Measurements from ENCODE around the gene ARID3B. TPM values are rescaled to one million over a fixed set of nuclear protein-coding genes. Genes with fewer than 3 reads are reported as not detected.

Gene ARID3B
- total RNA-seq, 1 donor from 2014 or later, result 22.1 TPM

- Mint-ChIP-seq H3K27ac (no peak overlapping the region), H3K9me3 (peaks cover 4% of the 10 kb centered on the region), H3K27me3 (ENCODE audit: low read depth) (peaks cover 12% of the 10 kb centered on the region), H3K4me3 (no peak overlapping the region), H3K36me3 (peaks cover 36% of the 10 kb centered on the region), H3K4me1 (peaks cover 21% of the 10 kb centered on the region)
- DNase-seq (ENCODE audit: low spot score in 2 of 2, unreplicated experiment in 2 of 2), result no peak
- TF ChIP-seq CTCF (IDR thresholded peaks at IDR 0.05; ENCODE audit: unreplicated experiment), result no peak
These were observed 8.8 kb downstream of the ARID3B start for GRCh38 chr15:74549816-74550215.

GRCh38 chr15:74551714-74552113, 10.7 kb downstream of the ARID3B start:
- Mint-ChIP-seq H3K4me1 (peaks cover 5% of the 10 kb centered on the region), H3K27ac (no peak overlapping the region), H3K4me3 (no peak overlapping the region), H3K36me3 (peaks cover 36% of the 10 kb centered on the region), H3K27me3 (ENCODE audit: low read depth) (peaks cover 12% of the 10 kb centered on the region), H3K9me3 (peaks cover 4% of the 10 kb centered on the region)
- DNase-seq (ENCODE audit: low spot score in 2 of 2, unreplicated experiment in 2 of 2), result no peak
- TF ChIP-seq CTCF (IDR thresholded peaks at IDR 0.05; ENCODE audit: unreplicated experiment), result no peak

GRCh38 chr15:74552773-74553441, 11.9 kb downstream of the ARID3B start:
- no peak for DNase-seq (ENCODE audit: low spot score in 2 of 2, unreplicated experiment in 2 of 2)
- Mint-ChIP-seq H3K9me3 (peaks cover 4% of the 10 kb centered on the region), H3K4me1 (peaks cover 3% of the 10 kb centered on the region), H3K4me3 (no peak overlapping the region), H3K27ac (no peak overlapping the region), H3K36me3 (peaks cover 34% of the 10 kb centered on the region), H3K27me3 (ENCODE audit: low read depth) (peaks cover 9% of the 10 kb centered on the region)
- no peak for TF ChIP-seq CTCF (IDR thresholded peaks at IDR 0.05; ENCODE audit: unreplicated experiment)

GRCh38 chr15:74555192-74555591, 14.2 kb downstream of the ARID3B start:
- H3K4me1 Mint-ChIP-seq, result no peaks in the 10 kb centered on the region
- no peak overlapping the region for H3K4me3 Mint-ChIP-seq
- peaks cover 2% of the 10 kb centered on the region for H3K27me3 Mint-ChIP-seq (ENCODE audit: low read depth)
- H3K9me3 Mint-ChIP-seq, result peaks cover 4% of the 10 kb centered on the region
- no peak overlapping the region for H3K27ac Mint-ChIP-seq
- peaks cover 24% of the 10 kb centered on the region for H3K36me3 Mint-ChIP-seq
- TF ChIP-seq CTCF (IDR thresholded peaks at IDR 0.05; ENCODE audit: unreplicated experiment), result no peak
- DNase-seq (ENCODE audit: low spot score in 2 of 2, unreplicated experiment in 2 of 2), result no peak

GRCh38 chr15:74558706-74559105, 17.7 kb downstream of the ARID3B start:
- Mint-ChIP-seq H3K4me3 (no peak overlapping the region), H3K4me1 (no peaks in the 10 kb centered on the region), H3K27me3 (ENCODE audit: low read depth) (no peaks in the 10 kb centered on the region), H3K36me3 (peaks cover 4% of the 10 kb centered on the region), H3K27ac (no peak overlapping the region), H3K9me3 (no peaks in the 10 kb centered on the region)
- no peak for DNase-seq (ENCODE audit: low spot score in 2 of 2, unreplicated experiment in 2 of 2)
- TF ChIP-seq CTCF (IDR thresholded peaks at IDR 0.05; ENCODE audit: unreplicated experiment), result no peak

Measured in mesothelial cell of epicardium (in vitro differentiated cells).